Progenitor cell of endocrine pancreas (in vitro differentiated cells): ENCODE results near the gene STX3. TPM values are rescaled to one million over a fixed set of nuclear protein-coding genes. Genes with fewer than 3 reads are reported as not detected.
A peak's percentile ranks its signal among the peaks of the same experiment; 100 is the strongest.

ENCODE experiments used
- DNase-seq: peaks from one replicate; pipeline ENCODE4 v3.0.0; 2021; ENCODE audit warnings: low spot score; ENCODE audit not compliant: unreplicated experiment
- H3K27ac Mint-ChIP-seq: 2 replicates; pipeline ENCODE4 v1.8.0; 2021; ENCODE audit warnings: mild to moderate bottlenecking, moderate library complexity, mixed read lengths
- H3K27me3 Mint-ChIP-seq: 2 replicates; pipeline ENCODE4 v1.8.0; 2021; ENCODE audit warnings: mixed read lengths
- H3K36me3 Mint-ChIP-seq: 2 replicates; pipeline ENCODE4 v1.8.0; 2022; ENCODE audit warnings: mixed read lengths; ENCODE audit not compliant: insufficient read depth
- H3K4me1 Mint-ChIP-seq: 2 replicates; pipeline ENCODE4 v1.8.0; 2021; ENCODE audit warnings: low read depth, mixed read lengths
- H3K4me3 Mint-ChIP-seq: 2 replicates; pipeline ENCODE4 v1.8.0; 2021; ENCODE audit warnings: low read depth, mild to moderate bottlenecking, moderate library complexity, mixed read lengths
- H3K9me3 Mint-ChIP-seq: 2 replicates; pipeline ENCODE4 v1.8.0; 2021; ENCODE audit warnings: low read depth, mixed read lengths
- CTCF ChIP-seq: fragments of 200-600 bp; sonication (generic); IDR thresholded peaks from one replicate; pipeline ENCODE4 v1.5.0; 2021; ENCODE audit warnings: antibody characterized with exemption, mild to moderate bottlenecking; ENCODE audit not compliant: unreplicated experiment
- total RNA-seq: library from RNA; stranded (reverse); gene quantifications from 2 replicates; pipeline ENCODE4 v1.2.1, GENCODE V29; 2021

The STX3 gene
- total RNA-seq, 1 donor from 2014 or later: 91.5 TPM

DNA sequence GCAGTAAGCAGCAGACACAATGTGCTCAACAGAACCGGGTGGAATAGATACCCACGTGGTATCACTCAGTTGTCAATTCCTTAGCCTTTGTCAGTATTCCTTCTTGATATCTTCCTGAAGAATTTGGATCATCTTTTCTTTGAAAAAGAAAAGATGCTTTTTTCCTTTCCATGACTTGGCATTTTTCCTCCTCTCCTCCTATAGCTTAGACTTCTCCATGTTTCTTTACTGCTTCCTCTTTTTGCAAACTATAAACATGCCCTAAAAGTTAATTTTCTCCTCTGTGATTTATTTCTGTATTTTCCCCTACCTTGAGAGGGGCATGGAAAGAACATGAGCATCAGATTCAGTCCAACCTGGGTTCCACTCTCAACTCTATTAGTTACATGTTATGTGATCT lies 78.4 kb downstream of the STX3 start:
- Mint-ChIP-seq H3K36me3 (peaks cover 5% of the 10 kb centered on the region), H3K27ac (no peak overlapping the region), H3K4me1 (peaks cover 3% of the 10 kb centered on the region), H3K9me3 (no peaks in the 10 kb centered on the region), H3K27me3 (no peaks in the 10 kb centered on the region), H3K4me3 (no peak overlapping the region)
- DNase-seq: no peak
- TF ChIP-seq CTCF: no peak

DNA sequence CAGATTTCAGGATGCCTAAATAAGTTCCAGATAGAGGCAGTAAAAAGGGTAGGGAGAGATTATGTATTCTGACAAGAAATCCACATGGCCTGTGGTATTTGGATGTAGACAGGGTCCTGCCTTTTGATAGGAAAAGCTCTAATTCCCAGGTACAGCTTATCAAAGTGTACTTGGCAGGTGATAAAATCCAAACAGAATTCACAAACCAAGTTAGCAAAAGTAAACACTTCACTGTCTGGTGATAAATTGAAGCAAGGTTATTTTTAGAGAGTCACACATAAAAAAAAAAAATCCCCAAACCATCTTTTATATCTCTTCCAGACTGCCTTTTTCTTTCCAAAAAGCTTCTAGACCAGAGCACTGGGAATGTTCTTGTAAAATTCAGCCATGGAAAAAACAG lies 84.4 kb downstream of the STX3 start:
- H3K4me1 Mint-ChIP-seq: peaks cover 21% of the 10 kb centered on the region
- H3K27ac Mint-ChIP-seq: no peak overlapping the region
- H3K36me3 Mint-ChIP-seq: peaks cover 4% of the 10 kb centered on the region
- H3K27me3 Mint-ChIP-seq: no peaks in the 10 kb centered on the region
- H3K9me3 Mint-ChIP-seq: peaks cover 5% of the 10 kb centered on the region
- no peak for DNase-seq
- H3K4me3 Mint-ChIP-seq: no peak overlapping the region
- TF ChIP-seq CTCF: no peak

- Mint-ChIP-seq H3K9me3 (peaks cover 5% of the 10 kb centered on the region), H3K27ac (peak overlapping the region; percentile 75), H3K36me3 (peaks cover 2% of the 10 kb centered on the region), H3K27me3 (no peaks in the 10 kb centered on the region), H3K4me3 (no peak overlapping the region), H3K4me1 (peaks cover 36% of the 10 kb centered on the region)
- DNase-seq: no peak
- TF ChIP-seq CTCF: no peak
These were observed 86.3 kb downstream of the STX3 start for GRCh38 chr11:59841514-59841913.

DNA sequence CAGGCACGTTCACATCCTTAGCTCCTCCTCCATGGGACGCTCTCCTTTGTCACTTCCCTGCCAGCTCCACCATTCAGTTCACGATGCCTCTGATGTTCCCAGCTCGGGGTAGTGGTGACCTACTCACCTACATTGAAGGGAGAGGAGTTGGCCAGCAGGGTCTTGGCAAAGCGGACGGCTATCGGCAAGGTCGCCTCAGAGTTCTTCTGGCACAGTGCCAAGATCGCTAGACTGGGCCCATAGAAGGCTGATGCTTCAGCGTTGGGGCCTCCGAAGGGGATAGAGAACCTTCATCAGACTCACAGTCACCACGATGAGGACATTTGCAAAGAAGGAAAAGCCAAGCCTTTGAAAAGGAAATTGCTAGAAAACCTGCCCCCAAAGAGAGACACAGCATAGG lies 87.1 kb downstream of the STX3 start:
- peaks cover 5% of the 10 kb centered on the region for H3K9me3 Mint-ChIP-seq
- peak overlapping the region; percentile 31 for H3K27ac Mint-ChIP-seq
- no peaks in the 10 kb centered on the region for H3K27me3 Mint-ChIP-seq
- H3K4me1 Mint-ChIP-seq: peaks cover 42% of the 10 kb centered on the region
- H3K4me3 Mint-ChIP-seq: no peak overlapping the region
- H3K36me3 Mint-ChIP-seq: peaks cover 2% of the 10 kb centered on the region
- no peak for DNase-seq
- no peak for TF ChIP-seq CTCF

DNA sequence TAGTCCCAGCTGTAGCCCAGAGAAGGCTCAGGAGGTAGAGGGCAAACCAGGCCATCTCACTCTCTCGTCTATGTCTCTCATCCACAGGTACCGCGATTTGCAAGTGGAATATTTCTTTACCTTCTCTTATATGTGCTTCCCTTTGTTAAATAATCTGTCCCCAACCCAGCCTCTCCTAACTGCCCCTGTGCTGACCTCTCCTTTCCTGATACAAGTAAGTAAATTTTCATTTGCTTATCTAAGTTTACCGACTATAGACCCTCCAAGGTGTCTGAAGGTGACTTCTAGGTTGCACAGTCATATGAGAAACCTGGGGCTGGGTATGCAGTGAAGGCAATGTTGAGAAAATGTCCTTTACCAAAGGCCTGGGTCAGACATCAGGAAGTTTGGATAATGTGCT lies 90.2 kb downstream of the STX3 start, which contains the start of gene CBLIF:
CBLIF (minus strand) TSS at position 101 of the 400 bp plus-strand sequence; CDS start at position 55, 46 bp downstream.
- Mint-ChIP-seq H3K27ac (peak within 1 kb of the TSS; percentile 89), H3K27me3 (no peaks in the 10 kb centered on the region), H3K9me3 (peaks cover 7% of the 10 kb centered on the region), H3K4me1 (peaks cover 40% of the 10 kb centered on the region), H3K36me3 (peaks cover 2% of the 10 kb centered on the region), H3K4me3 (peak within 1 kb of the TSS; percentile 30)
- no peak for TF ChIP-seq CTCF
- no peak for DNase-seq
